Mesothelial cell of epicardium (in vitro differentiated cells): ENCODE data around the gene CEPT1. TPM values are rescaled to one million over a fixed set of nuclear protein-coding genes. Genes with fewer than 3 reads are reported as not detected.

Source experiments
- DNase-seq, 2 experiments: peaks; one replicate each; pipeline ENCODE4 v3.0.0; 2021; ENCODE audit warnings: low spot score in 2 of 2; ENCODE audit not compliant: unreplicated experiment in 2 of 2
- H3K27ac Mint-ChIP-seq: 2 replicates; pipeline ENCODE4 v1.8.0; 2021; ENCODE audit warnings: mixed read lengths
- H3K27me3 Mint-ChIP-seq: 2 replicates; pipeline ENCODE4 v1.8.0; 2021; ENCODE audit warnings: low read depth, mixed read lengths
- H3K36me3 Mint-ChIP-seq: 2 replicates; pipeline ENCODE4 v1.8.0; 2021; ENCODE audit warnings: mixed read lengths
- H3K4me1 Mint-ChIP-seq: 2 replicates; pipeline ENCODE4 v1.8.0; 2021; ENCODE audit warnings: mixed read lengths
- H3K4me3 Mint-ChIP-seq: 2 replicates; pipeline ENCODE4 v1.8.0; 2021; ENCODE audit warnings: mild to moderate bottlenecking, moderate library complexity, mixed read lengths
- H3K9me3 Mint-ChIP-seq: 2 replicates; pipeline ENCODE4 v1.8.0; 2021; ENCODE audit warnings: mixed read lengths
- total RNA-seq: library from RNA; stranded (reverse); gene quantifications from 3 replicates; pipeline ENCODE4 v1.2.1, GENCODE V29; 2021
- TF ChIP-seq, protein P1 (sequence below): fragments of 200-600 bp; sonication (generic); IDR thresholded peaks from one replicate; pipeline ENCODE4 v1.5.0; 2021; ENCODE audit warnings: antibody characterized with exemption; ENCODE audit not compliant: unreplicated experiment

The CEPT1 gene
- total RNA-seq, 1 donor from 2014 or later: 38.9 TPM

DNA sequence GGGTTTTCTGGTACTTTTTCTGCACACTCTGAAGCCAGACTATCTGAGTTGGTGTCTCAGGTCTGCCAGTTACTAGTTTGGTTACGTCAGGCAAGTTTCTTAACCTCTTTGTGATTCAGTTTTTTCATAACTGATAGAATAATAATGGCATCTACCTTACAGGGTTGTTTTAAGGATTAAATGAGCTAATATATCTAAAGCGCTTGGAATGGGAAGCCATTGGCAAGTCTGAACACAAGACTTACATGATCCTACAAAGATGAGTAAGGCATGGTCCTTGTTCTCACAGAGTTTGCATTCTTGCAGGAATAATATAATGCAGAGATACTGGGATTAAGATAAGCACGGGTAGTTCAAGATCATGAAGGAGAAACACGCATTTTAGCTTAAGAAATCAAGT is 69.6 kb downstream of the CEPT1 start:
- H3K4me1 Mint-ChIP-seq: peaks cover 10% of the 10 kb centered on the region
- no peak overlapping the region for H3K27ac Mint-ChIP-seq
- TF ChIP-seq, protein P1, sequence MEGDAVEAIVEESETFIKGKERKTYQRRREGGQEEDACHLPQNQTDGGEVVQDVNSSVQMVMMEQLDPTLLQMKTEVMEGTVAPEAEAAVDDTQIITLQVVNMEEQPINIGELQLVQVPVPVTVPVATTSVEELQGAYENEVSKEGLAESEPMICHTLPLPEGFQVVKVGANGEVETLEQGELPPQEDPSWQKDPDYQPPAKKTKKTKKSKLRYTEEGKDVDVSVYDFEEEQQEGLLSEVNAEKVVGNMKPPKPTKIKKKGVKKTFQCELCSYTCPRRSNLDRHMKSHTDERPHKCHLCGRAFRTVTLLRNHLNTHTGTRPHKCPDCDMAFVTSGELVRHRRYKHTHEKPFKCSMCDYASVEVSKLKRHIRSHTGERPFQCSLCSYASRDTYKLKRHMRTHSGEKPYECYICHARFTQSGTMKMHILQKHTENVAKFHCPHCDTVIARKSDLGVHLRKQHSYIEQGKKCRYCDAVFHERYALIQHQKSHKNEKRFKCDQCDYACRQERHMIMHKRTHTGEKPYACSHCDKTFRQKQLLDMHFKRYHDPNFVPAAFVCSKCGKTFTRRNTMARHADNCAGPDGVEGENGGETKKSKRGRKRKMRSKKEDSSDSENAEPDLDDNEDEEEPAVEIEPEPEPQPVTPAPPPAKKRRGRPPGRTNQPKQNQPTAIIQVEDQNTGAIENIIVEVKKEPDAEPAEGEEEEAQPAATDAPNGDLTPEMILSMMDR: no peak
- no peak for DNase-seq
- H3K36me3 Mint-ChIP-seq: no peaks in the 10 kb centered on the region
- peaks cover 4% of the 10 kb centered on the region for H3K27me3 Mint-ChIP-seq
- H3K4me3 Mint-ChIP-seq: no peak overlapping the region
- no peaks in the 10 kb centered on the region for H3K9me3 Mint-ChIP-seq

DNA sequence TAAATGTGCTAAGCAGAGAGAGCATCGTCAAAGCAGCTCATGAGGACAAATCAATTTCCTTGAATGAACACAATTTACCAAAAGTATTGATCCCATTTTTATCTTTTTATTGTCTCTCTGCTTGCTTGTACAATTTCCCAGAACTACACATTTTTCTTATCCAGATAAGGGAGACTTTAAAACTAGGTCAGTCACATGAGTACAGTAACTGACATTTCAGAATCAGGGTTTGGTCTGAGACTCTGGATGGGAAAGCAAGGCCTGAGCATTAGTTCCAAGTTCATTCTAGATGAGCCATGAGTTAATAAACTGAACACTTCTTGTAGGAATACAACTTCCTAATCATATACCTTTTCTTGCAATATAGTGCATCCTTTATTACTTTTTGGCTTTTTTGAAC is 71.9 kb downstream of the CEPT1 start:
- TF ChIP-seq, protein P1: no peak
- Mint-ChIP-seq H3K27me3 (no peaks in the 10 kb centered on the region), H3K9me3 (no peaks in the 10 kb centered on the region), H3K27ac (no peak overlapping the region), H3K36me3 (no peaks in the 10 kb centered on the region), H3K4me1 (peaks cover 19% of the 10 kb centered on the region), H3K4me3 (no peak overlapping the region)
- DNase-seq: no peak

DNA sequence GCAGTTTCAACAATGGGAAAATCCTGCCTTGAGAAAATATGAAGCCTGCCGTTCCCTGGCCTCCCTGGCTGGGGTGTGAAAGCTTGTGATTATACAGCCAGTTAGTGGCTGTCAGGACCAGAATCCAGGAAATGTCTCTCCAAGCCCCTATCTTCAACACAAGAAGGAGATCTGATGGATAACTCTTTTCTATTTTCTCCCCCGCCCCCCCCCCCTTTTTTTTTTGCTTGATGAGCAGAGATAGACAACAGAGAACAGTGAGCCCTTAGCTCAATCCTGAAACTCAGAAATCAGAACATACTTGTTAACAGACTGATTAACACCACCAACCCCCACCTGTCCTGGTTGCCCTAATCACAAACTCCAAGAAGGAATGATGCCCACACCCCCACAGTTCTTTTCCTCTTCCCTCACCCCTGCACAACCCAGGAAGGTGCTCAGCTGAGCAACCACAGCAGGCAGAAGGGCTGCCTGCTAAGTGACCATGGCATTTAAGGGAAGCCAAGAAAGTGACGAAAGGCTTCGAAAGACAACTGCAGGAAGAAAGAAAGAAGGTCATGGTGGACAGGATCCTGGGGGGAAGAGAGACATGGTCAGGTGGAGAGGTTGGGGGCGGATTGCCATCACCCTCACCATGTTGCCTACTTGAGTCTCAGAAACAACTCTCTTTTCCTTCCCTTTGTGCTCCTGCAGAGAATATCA is 72.8 kb downstream of the CEPT1 start:
- no peaks in the 10 kb centered on the region for H3K36me3 Mint-ChIP-seq
- no peak overlapping the region for H3K27ac Mint-ChIP-seq
- TF ChIP-seq, protein P1: no peak
- no peak for DNase-seq
- H3K4me1 Mint-ChIP-seq: peaks cover 19% of the 10 kb centered on the region
- H3K9me3 Mint-ChIP-seq: peaks cover 2% of the 10 kb centered on the region
- no peaks in the 10 kb centered on the region for H3K27me3 Mint-ChIP-seq
- H3K4me3 Mint-ChIP-seq: no peak overlapping the region

DNA sequence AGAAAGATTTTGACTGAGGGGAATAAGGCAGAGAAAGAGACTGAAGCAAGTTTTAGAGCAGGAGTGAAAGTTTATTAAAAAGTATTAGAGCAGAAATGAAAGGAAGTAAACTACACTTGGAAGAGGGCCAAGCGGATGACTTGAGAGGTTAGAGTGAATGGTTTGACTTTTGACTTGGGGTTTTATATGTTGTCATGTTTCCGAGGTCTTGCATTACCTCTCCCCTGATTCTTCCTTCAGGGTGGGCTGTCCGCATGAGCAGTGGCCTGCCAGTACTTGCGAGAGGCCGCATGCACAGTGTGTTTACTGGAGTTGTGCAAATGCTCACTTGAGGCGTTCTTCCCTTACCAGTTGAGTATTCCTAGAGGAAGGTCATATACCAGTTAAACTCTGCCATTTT is 73.4 kb downstream of the CEPT1 start:
- H3K4me3 Mint-ChIP-seq: no peak overlapping the region
- H3K4me1 Mint-ChIP-seq: peaks cover 19% of the 10 kb centered on the region

DNA sequence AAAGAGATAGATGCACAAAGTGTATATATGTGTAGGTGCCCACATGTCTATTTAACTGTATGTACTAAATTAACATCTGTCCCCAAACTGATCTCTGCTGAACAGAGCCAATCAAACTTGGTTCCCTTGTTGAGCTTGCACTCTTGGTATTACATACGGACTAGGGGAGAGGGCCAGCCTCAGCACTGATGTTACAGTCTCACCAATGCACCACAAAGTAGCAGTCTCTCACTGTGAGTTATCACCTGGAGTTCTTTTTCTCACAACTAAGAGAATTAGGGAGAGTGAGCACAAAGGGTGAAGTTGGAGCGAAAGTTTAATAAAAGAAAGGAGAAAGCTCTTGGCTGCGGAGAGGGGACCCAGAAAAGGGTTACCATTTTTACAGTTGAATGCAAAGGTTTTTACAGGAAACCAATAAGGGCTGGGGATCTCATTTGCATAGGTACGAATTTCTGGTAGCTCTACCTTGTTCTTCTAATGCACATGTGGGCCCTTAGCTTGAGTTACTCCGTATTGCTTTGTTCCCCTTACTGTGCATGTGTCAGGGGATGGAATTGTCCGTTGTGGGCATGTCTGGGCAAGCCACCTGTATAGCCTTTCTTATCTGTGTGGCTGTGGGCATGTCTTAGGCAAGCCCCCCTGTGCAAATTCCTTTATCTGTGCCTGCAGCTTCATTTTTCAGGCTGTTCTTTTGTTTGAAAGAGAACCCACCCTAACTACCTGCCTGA is 74.2 kb downstream of the CEPT1 start:
- Mint-ChIP-seq H3K4me3 (no peak overlapping the region), H3K27ac (peak overlapping the region; percentile 54), H3K9me3 (peaks cover 5% of the 10 kb centered on the region), H3K36me3 (no peaks in the 10 kb centered on the region), H3K4me1 (peaks cover 19% of the 10 kb centered on the region), H3K27me3 (no peaks in the 10 kb centered on the region)
- TF ChIP-seq, protein P1: no peak
- no peak for DNase-seq

More for the DNA sequence above, 73.4 kb downstream of the CEPT1 start:
- no peak for DNase-seq
- no peaks in the 10 kb centered on the region for H3K27me3 Mint-ChIP-seq
- H3K9me3 Mint-ChIP-seq: peaks cover 5% of the 10 kb centered on the region
- TF ChIP-seq, protein P1: no peak
- no peaks in the 10 kb centered on the region for H3K36me3 Mint-ChIP-seq
- H3K27ac Mint-ChIP-seq: no peak overlapping the region
